ENCODE measurements around the gene CXXC1. TPM values are rescaled to one million over a fixed set of nuclear protein-coding genes. Genes with fewer than 3 reads are reported as not detected.

Gene CXXC1
- total RNA-seq, 1 donor from 2014 or later: 78.6 TPM

- Histone ChIP-seq H3K36me3 (peaks cover 0 to 34% of the 10 kb centered on the region in 2 donors), H3K4me1 (peaks cover 39% of the 10 kb centered on the region), H3K4me3 (no peak overlapping the region), H3K27me3 (no peaks in the 10 kb centered on the region), H3K9me3 (no peaks in the 10 kb centered on the region), H3K27ac (no peak overlapping the region)
- TF ChIP-seq CTCF (IDR thresholded peaks at IDR 0.05): no peak
- TF ChIP-seq POLR2AphosphoS5 (IDR thresholded peaks at IDR 0.05; ENCODE audit: insufficient read depth in 1 of 2, low read depth in 1 of 2): no peak
- TF ChIP-seq POLR2A (IDR thresholded peaks at IDR 0.05): no peak
- intact Hi-C loops (cut with DNase I): no loop called here
- DNase-seq (ENCODE audit: extremely low spot score in 2 of 2): peak in 1 of 2 donors; percentile 80
Measured at GRCh38 chr18:50283469-50284209, 3.9 kb downstream of the CXXC1 start.

GRCh38 chr18:50282521-50283335 is 4.8 kb downstream of the CXXC1 start:
- Histone ChIP-seq H3K36me3 (peaks cover 0 to 34% of the 10 kb centered on the region in 2 donors), H3K4me1 (peaks cover 40% of the 10 kb centered on the region)
- TF ChIP-seq POLR2AphosphoS5 (IDR thresholded peaks at IDR 0.05; ENCODE audit: insufficient read depth in 1 of 2, low read depth in 1 of 2) (no peak), CTCF (IDR thresholded peaks at IDR 0.05) (no peak), POLR2A (IDR thresholded peaks at IDR 0.05) (no peak)

GRCh38 chr18:50281972-50282520 is 5.4 kb downstream of the CXXC1 start:
- TF ChIP-seq POLR2A (IDR thresholded peaks at IDR 0.05) (no peak), POLR2AphosphoS5 (IDR thresholded peaks at IDR 0.05; ENCODE audit: insufficient read depth in 1 of 2, low read depth in 1 of 2) (no peak), CTCF (IDR thresholded peaks at IDR 0.05) (no peak)
- intact Hi-C loops (cut with DNase I): no loop called here
- H3K36me3 ChIP-seq: peaks cover 0 to 34% of the 10 kb centered on the region in 2 donors

More at GRCh38 chr18:50282521-50283335, 4.8 kb downstream of the CXXC1 start:
- H3K9me3 ChIP-seq: no peaks in the 10 kb centered on the region
- H3K27me3 ChIP-seq: no peaks in the 10 kb centered on the region
- DNase-seq (ENCODE audit: extremely low spot score in 2 of 2): peak in 1 of 2 donors; percentile 87
- no peak overlapping the region for H3K4me3 ChIP-seq
- intact Hi-C loops (cut with DNase I): no loop called here
- no peak overlapping the region for H3K27ac ChIP-seq

GRCh38 chr18:50281295-50281971 is 6.1 kb downstream of the CXXC1 start, which contains the start of gene MBD1:
TSS of gene MBD1 (minus strand) at chr18:50281523. CDS start at chr18:50279992, 1,531 bp downstream.
- peak in 1 of 2 donors; percentile 98 for DNase-seq (ENCODE audit: extremely low spot score in 2 of 2)
- H3K36me3 ChIP-seq: peaks cover 0 to 40% of the 10 kb centered on the region in 2 donors
- peak within 1 kb of the TSS; percentile 77 to 80 for H3K4me3 ChIP-seq
- H3K4me1 ChIP-seq: peaks cover 33% of the 10 kb centered on the region
- no peaks in the 10 kb centered on the region for H3K9me3 ChIP-seq
- no peaks in the 10 kb centered on the region for H3K27me3 ChIP-seq
- TF ChIP-seq POLR2AphosphoS5 (IDR thresholded peaks at IDR 0.05; ENCODE audit: insufficient read depth in 1 of 2, low read depth in 1 of 2) (peak; percentile 93 to 98), POLR2A (IDR thresholded peaks at IDR 0.05) (peak in 1 of 2 donors; percentile 69), CTCF (IDR thresholded peaks at IDR 0.05) (peak in 1 of 3 experiments; percentile 15)
- intact Hi-C loops (cut with DNase I): no loop called here
- peak within 1 kb of the TSS; percentile 89 for H3K27ac ChIP-seq

More at GRCh38 chr18:50281972-50282520, 5.4 kb downstream of the CXXC1 start:
- H3K9me3 ChIP-seq: no peaks in the 10 kb centered on the region
- H3K27me3 ChIP-seq: no peaks in the 10 kb centered on the region
- H3K4me1 ChIP-seq: peaks cover 39% of the 10 kb centered on the region
- H3K4me3 ChIP-seq: peak overlapping the region; percentile 77 to 80
- H3K27ac ChIP-seq: peak overlapping the region; percentile 89
- DNase-seq (ENCODE audit: extremely low spot score in 2 of 2): no peak

Data from vagina (tissue), 2 donors.